HepG2 (cell line): ENCODE results near the gene ATP1A1. TPM values are rescaled to one million over a fixed set of nuclear protein-coding genes. Genes with fewer than 3 reads are reported as not detected.

Experiments
- ATAC-seq: fragments of 200-7000 bp; cut with Tn5 transposase; 3 replicates; pipeline ENCODE4 v1.9.1; 2020; ENCODE audit warnings: mild to moderate bottlenecking, moderate library complexity
- BruUV-seq: library from RNA; stranded (reverse); fragments of 400-500 nt; replicated peaks from 2 replicates; lab custom pipeline; 2021; lab: Mats Ljungman, UMichigan
- CTCF ChIA-PET: fragments of 300-600 bp; formaldehyde crosslinking; extraction: SDS; loops from one replicate; lab custom pipeline; 2021; ENCODE audit warnings: low total read pairs, inconsistent platforms, low intra/inter-chr PET ratio; lab: Yijun Ruan, JAX
- POLR2A ChIA-PET: fragments of 350-600 bp; sonication (Branson Sonifier 250); formaldehyde crosslinking; loops from one replicate; lab custom pipeline; 2020; ENCODE audit warnings: antibody characterized with exemption, inconsistent platforms; lab: Yijun Ruan, JAX
- DNase-seq: peaks from one replicate; pipeline ENCODE4 v3.0.0-alpha.2; 2015; ENCODE audit warnings: low spot score
- FAIRE-seq: peaks from 3 replicates; lab custom pipeline; 2011; peaks lifted over from hg19 to GRCh38; lab: Jason Lieb, UNC
- H2AFZ ChIP-seq: one replicate; pipeline ENCODE4 v1.6.1; 2011; ENCODE audit warnings: low read length, inconsistent platforms
- H3K27ac ChIP-seq: fragments of 300-600 bp; 3 replicates; pipeline ENCODE4 v1.8.0; 2011; ENCODE audit warnings: mixed run types, mild to moderate bottlenecking, mixed read lengths, low read length, inconsistent platforms; ENCODE audit not compliant: insufficient read depth; ENCODE audit errors: extremely low read length
- H3K27me3 ChIP-seq, 2 experiments: fragments of 200-600 bp in 1 of 2; 2 replicates in 1 of 2; 3 replicates in 1 of 2; pipeline versions ENCODE4 v1.6.0 to v1.8.0; 2011; ENCODE audit warnings: low read length in 2 of 2, mild to moderate bottlenecking in 2 of 2, moderate library complexity in 2 of 2, inconsistent platforms in 1 of 2; ENCODE audit not compliant: insufficient read depth in 2 of 2, control insufficient read depth in 1 of 2
- H3K36me3 ChIP-seq, 2 experiments: fragments of 200-600 bp in 1 of 2; replicated peaks in 1 of 2; 2 replicates in 1 of 2; 3 replicates in 1 of 2; pipeline versions ENCODE4 v1.5.1 to v1.8.0; 2011; ENCODE audit warnings: low read length in 2 of 2, inconsistent platforms in 1 of 2; ENCODE audit not compliant: insufficient read depth in 2 of 2, control insufficient read depth in 1 of 2
- H3K4me1 ChIP-seq: 2 replicates; pipeline ENCODE4 v1.5.1; 2012; ENCODE audit warnings: low read length, inconsistent platforms; ENCODE audit not compliant: insufficient read depth
- H3K4me2 ChIP-seq: 2 replicates; pipeline ENCODE4 v1.6.0; 2011; ENCODE audit warnings: low read depth, low read length, inconsistent platforms
- H3K4me3 ChIP-seq, 3 experiments: fragments of 200-600 bp in 1 of 3; sonication (generic), shearing (Covaris generic) in 1 of 3; replicated peaks in 1 of 3; 2 replicates each; pipeline ENCODE4 v1.5.1; 2011 to 2016; ENCODE audit warnings: low read length in 3 of 3, inconsistent platforms in 2 of 3, low read depth in 2 of 3, mild to moderate bottlenecking in 2 of 3, control low read depth in 1 of 3, mixed read lengths in 1 of 3; ENCODE audit not compliant: insufficient read depth in 1 of 3
- H3K79me2 ChIP-seq: one replicate; pipeline ENCODE4 v1.6.1; 2011; ENCODE audit warnings: low read length, inconsistent platforms; ENCODE audit not compliant: insufficient read depth
- H3K9ac ChIP-seq: 2 replicates; pipeline ENCODE4 v1.6.0; 2011; ENCODE audit warnings: mild to moderate bottlenecking, low read depth, low read length, inconsistent platforms; ENCODE audit not compliant: insufficient read depth
- H3K9me3 ChIP-seq: 2 replicates; pipeline ENCODE4 v1.5.1; 2012; ENCODE audit warnings: mild to moderate bottlenecking, low read length
- H4K20me1 ChIP-seq: 2 replicates; pipeline ENCODE4 v1.6.0; 2011; ENCODE audit warnings: inconsistent platforms, mild to moderate bottlenecking, low read length, moderate library complexity; ENCODE audit not compliant: insufficient read depth
- KMT2B ChIP-seq: IDR thresholded peaks from 2 replicates; pipeline ENCODE4 v1.6.1; 2016; ENCODE audit warnings: missing genetic modification reagents, missing compliant biosample characterization
- RXRA ChIP-seq: sonication (generic); formaldehyde crosslinking; IDR thresholded peaks from 2 replicates; pipeline ENCODE4 v1.5.1; 2020; ENCODE audit warnings: missing genetic modification reagents
- SAFB2 ChIP-seq: sonication (generic); formaldehyde crosslinking; IDR thresholded peaks from 2 replicates; pipeline ENCODE4 v1.5.1; 2020; ENCODE audit warnings: missing genetic modification reagents, low read depth, mild to moderate bottlenecking, borderline replicate concordance
- SRF ChIP-seq: IDR thresholded peaks from 2 replicates; pipeline ENCODE4 v1.6.1; 2011; ENCODE audit warnings: mild to moderate bottlenecking, low read depth, low read length, moderate library complexity
- ZNF589 ChIP-seq: sonication (generic); formaldehyde crosslinking; conservative IDR thresholded peaks from 2 replicates; pipeline ENCODE4 v1.8.0; 2022; ENCODE audit warnings: mild to moderate bottlenecking, moderate library complexity, missing genetic modification reagents
- WGBS: methylation state at CpG from one replicate; pipeline ENCODE4 v1.1.6; 2017; ENCODE audit warnings: low lambda C conversion rate; 5-methylcytosine and 5-hydroxymethylcytosine counted together
- in situ Hi-C: cut with HindIII; loops from 2 replicates; pipeline ENCODE4 v1.10.0; 2017; ENCODE audit warnings: low pct_unique_long_range_greater_than_20kb; ENCODE audit not compliant: extremely low pct_ligation_motif_present
- intact Hi-C: fragments of 100-400 bp; cut with micrococcal nuclease; formaldehyde crosslinking; loops from one replicate; pipeline ENCODE4 v1.10.0; 2022; ENCODE audit not compliant: unreplicated experiment
- polyA plus RNA-seq, 8 experiments: library from polyadenylated mRNA; depleted of rRNA in 3 of 8; stranded (reverse) in 7 of 8; unstranded in 1 of 8; fragments of >200 nt; fragmentation: Illumina TruSeq in 4 of 8; extraction: Trizol in 4 of 8; gene quantifications; 2 replicates each; pipeline versions ENCODE4 v1.2.1 to v1.2.3, GENCODE V29; 2011 to 2016; ENCODE audit warnings: low read depth in 4 of 8, missing spikeins in 1 of 8, mixed read lengths in 1 of 8; ENCODE audit not compliant: insufficient read depth in 1 of 8
- total RNA-seq, 5 experiments: library from RNA; depleted of rRNA; stranded (reverse); fragments of >200 nt; fragmentation: Illumina TruSeq; extraction: Trizol; gene quantifications; 2 replicates each; pipeline ENCODE4 v1.2.3, GENCODE V29; 2016; ENCODE audit warnings: low read depth in 1 of 5
- TF ChIP-seq, protein P1 (sequence below): sonication (generic); formaldehyde crosslinking; conservative IDR thresholded peaks from 2 replicates; pipeline ENCODE4 v1.4.0; 2020; ENCODE audit warnings: missing genetic modification reagents

The ATP1A1 gene
- total and polyA plus RNA-seq, 2 of the 13 experiments (the other 11 are each of a cell fraction or from before 2014, with no cell fraction given), result 280 to 705 TPM

DNA sequence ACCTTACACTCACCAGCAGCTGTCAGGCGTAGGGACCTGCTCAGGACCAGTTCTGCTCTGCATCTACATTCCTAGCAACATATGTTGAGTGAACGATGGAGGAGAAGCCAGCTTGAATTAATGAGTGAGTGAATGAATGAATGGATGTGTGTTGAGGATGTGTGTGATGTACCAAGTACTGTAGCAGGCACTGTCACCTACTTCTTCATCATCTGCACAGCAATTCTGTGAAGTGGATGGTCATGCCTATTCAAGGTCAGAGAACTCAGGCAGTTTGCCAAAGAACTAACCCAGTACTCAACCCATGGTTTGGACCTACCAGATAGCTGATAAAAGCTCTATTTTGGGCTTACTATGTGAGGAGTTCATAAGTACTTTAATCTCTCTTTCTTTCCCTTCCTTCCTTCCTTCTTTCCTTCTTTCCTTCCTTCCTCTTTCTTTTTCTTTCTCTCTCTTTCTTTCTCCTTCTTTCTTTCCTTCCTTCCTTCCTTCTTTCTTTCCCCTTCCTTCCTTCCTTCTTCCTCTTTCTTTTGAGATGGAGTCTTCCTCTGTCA is 56.9 kb downstream of the ATP1A1 start (continued):
- TF ChIP-seq, protein P1, sequence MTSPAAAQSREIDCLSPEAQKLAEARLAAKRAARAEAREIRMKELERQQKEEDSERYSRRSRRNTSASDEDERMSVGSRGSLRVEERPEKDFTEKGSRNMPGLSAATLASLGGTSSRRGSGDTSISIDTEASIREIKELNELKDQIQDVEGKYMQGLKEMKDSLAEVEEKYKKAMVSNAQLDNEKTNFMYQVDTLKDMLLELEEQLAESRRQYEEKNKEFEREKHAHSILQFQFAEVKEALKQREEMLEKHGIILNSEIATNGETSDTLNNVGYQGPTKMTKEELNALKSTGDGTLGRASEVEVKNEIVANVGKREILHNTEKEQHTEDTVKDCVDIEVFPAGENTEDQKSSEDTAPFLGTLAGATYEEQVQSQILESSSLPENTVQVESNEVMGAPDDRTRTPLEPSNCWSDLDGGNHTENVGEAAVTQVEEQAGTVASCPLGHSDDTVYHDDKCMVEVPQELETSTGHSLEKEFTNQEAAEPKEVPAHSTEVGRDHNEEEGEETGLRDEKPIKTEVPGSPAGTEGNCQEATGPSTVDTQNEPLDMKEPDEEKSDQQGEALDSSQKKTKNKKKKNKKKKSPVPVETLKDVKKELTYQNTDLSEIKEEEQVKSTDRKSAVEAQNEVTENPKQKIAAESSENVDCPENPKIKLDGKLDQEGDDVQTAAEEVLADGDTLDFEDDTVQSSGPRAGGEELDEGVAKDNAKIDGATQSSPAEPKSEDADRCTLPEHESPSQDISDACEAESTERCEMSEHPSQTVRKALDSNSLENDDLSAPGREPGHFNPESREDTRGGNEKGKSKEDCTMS (CRISPR knock-in tag), result no peak
- no peak for TF ChIP-seq ZNF589 (CRISPR knock-in tag)

DNA sequence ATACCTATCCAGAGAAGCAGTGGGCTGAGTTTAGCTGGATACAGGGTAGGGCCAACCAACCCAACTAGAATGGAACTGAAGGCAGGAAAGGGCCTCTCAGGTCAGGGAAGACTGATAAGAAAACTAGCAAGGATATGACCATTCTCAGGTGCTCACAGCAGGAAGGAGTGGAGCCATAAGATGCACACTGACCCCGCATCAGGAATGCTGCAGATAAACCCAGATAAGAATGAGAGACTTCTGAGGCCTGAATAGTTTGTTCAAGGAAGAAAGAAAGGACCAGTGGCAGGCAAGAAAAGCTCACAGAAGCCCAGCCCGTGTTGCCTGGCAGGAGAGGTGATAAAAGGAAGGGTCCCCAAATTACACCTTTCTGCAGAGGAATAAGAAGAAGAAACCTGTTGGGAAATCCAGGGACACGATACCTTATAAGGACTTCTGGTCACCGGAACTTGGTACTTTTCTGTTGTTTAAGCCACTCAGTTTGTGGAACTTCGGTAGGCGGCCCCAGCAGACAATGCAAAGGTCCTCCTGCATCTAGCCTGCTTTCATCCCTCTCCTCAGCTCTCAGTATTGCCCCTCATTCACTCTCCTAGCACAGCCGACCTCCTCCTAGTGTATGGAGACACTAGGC is 58.9 kb downstream of the ATP1A1 start:
- no peaks in the 10 kb centered on the region for H3K36me3 ChIP-seq
- no TSS peak for BruUV-seq
- no peak overlapping the region for H2AFZ ChIP-seq
- no peak overlapping the region for H3K4me2 ChIP-seq
- WGBS, result 61% methylated on average over 7 of the region's 7 CpGs
- no peak overlapping the region for H3K4me3 ChIP-seq
- POLR2A ChIA-PET, result interaction anchor here (4.5 kb wide), 1 partner anchor 14 kb away, joined by 37 read pairs; no protein-coding TSS in a partner anchor
- in situ Hi-C loops, result no loop called here
- TF ChIP-seq RXRA (CRISPR knock-in tag) (no peak), KMT2B (no peak), SRF (peak; percentile 53; the same call in 1 of the 2 replicates), SAFB2 (no peak)
- no peaks in the 10 kb centered on the region for H3K27me3 ChIP-seq
- ATAC-seq (no peak), DNase-seq (no peak), FAIRE-seq (no peak)
- no peaks in the 10 kb centered on the region for H4K20me1 ChIP-seq
- H3K79me2 ChIP-seq, result no peaks in the 10 kb centered on the region
- intact Hi-C loops, result no loop called here
- H3K9me3 ChIP-seq, result no peaks in the 10 kb centered on the region
- no peak overlapping the region for H3K27ac ChIP-seq
- H3K9ac ChIP-seq, result no peak overlapping the region; the same call in 1 of the 2 replicates
- H3K4me1 ChIP-seq, result peaks cover 59% of the 10 kb centered on the region
- CTCF ChIA-PET, result no interaction called here
